ENCODE measurements around the gene MVK.

Gene MVK

DNA sequence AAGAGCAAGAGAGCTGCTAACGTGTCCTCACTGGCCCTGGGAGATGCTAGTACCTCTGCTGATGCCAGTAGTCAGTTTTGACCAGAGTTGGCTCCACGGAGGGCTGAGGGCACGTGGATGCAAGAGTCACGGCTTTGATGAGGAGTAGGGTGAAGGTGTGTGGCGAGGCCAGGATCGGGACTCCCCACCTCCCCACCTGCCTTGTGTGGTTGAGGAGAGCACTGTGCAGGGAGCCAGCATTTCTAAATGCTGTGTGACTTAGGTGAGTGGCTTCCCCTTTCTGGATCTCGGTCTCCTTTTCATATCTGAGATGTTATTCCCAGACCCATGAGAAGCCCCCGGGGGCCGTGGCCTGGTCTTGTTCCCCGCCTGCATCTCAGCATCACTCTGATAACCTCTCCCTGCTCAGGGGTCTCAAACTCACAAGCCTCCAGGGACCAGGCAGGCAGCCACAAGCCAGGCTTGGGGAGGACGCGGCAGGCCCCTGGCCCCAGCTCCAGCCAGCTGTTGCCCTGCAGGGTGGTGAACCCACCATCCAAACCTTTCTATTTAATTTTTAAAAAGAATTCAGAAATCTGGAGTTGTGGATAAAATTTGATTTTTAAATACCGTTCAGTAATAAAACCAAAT is 32.1 kb downstream of the MVK start:
- no peak for DNase-seq (ENCODE audit: low read depth in 4 of 4, low spot score in 1 of 4)

DNA sequence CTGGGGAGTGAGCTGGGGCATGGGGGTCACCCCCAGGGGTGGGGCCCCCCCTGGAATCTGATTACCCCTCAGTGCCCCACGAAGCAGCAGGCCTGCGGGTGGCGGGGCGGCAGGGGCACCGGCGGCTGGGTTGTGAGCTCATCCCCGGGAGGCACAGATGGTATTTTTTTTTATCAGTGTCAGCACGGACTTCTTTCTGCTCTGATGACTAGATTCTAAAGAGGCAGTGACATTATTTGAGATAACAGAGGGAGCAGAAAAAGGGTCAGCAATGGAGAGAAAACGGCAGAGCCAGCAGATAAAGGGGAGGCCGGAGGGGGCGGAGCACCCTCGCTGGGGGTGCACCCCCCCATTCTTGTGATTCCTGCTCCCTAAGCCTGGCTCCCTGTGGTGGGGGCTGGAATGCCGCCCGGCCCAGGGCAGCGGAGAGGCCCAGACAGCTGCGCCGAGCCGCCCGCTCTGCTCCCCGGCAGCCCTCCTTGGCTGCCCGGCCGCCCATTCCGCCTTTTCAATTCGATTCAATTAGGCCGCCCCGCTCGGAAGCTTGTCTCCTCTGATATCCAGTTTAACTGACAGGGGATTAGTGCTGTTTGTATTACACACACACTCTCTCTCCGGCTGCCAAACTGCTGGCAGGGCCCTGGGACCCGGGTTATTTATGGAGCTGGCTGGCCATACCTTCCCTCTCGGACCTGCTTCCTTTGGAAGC is 32.9 kb downstream of the MVK start:
- no peak for DNase-seq (ENCODE audit: low read depth in 4 of 4, low spot score in 1 of 4)

DNA sequence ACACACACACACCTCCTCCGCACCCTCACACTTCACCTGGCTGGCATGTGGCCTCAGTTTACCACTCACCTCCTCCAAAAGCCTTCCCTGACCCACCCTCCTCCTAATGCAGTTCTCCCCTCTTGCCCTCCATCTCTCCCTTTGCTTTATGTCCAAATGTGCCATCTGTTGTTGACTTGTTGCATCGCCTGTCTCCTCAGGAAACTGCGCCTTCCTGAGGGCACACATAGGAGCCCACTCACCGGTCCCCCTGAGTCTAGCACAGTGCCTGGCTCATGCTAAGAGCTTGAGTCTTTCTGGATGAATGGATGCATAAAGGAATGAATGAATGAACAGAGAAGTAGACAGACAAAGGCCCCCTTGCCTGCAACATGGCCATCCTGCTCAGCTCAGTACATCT is 34.0 kb downstream of the MVK start:
- no peak for DNase-seq (ENCODE audit: low read depth in 4 of 4, low spot score in 1 of 4)

DNA sequence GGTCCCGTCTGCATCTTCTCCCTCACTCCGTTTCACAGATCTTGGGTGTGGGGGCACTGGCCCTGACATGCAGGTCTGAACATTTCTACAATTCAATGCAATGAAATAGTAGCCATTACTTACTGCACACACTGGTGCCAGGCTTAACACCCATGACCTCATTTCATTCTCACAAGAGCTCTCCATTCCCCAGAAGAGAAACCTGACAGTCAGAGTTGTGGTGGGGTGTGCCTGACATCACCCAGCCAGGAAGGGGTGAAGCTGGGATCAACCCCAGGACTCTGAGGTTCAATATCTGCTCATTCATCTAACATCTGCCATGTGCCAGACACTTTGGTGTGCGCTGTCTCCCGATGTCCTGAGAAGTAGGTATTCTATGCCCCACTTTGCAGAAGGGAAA is 34.7 kb downstream of the MVK start:
- no peak for DNase-seq (ENCODE audit: low read depth in 4 of 4, low spot score in 1 of 4)

DNA sequence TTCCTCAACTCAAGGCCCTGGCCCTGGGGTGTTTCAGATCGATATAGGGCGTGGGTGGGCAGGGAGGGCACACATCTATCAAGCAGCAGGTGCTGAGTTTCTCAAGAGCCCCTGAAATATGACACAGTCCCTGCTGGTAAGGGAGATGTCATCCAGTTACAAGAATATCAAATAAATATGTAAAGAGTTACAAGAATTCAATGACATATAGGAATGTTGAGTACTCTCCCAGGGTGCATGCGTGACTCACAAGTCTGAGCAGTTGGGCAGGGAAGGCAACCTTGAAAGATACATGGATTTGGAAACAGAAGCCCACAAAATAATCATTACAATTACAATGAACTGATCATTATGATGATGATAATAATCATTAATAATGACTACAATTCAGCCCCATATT is 35.2 kb downstream of the MVK start:
- DNase-seq (ENCODE audit: low read depth in 4 of 4, low spot score in 1 of 4), result no peak

DNA sequence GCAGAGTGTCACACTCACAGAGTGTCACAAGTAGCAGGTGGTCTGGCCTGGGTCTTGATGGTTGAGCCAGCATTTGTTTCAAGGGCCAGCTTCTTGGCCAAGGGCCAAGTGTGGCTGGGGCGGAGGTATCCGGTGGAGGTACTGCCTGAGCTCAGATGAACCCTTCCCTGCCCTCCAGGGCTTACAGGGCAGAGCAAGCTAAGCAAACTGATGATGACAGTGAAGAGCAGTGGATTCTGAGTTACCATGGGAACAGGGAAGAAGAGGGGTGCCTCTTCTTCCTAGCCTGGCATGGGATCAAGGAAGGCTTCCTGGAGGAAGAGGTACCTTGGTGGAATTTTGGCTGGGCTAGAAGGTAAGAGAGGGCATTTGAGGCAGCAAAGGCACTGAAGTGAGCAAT is 35.7 kb downstream of the MVK start:
- no peak for DNase-seq (ENCODE audit: low read depth in 4 of 4, low spot score in 1 of 4)

DNA sequence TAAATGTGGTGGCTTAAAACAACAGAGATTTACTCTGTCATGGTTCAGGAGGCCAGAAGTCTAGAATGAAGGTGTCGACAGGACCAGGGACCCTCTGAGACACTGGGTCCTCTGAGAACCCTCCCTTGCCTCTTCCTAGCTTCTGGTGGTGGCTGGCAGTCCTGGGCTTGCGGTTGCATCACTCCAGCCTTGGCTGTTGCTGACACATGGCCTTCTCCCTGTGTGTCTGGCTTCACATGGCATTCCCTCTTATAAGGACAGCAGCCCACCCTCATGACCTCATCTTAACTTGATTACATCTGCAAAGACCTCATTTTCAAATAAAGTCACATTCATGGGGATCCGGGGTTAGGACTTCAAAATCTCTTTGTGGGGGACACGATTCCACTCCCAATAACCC is 36.9 kb downstream of the MVK start:
- no peak for DNase-seq (ENCODE audit: low read depth in 4 of 4, low spot score in 1 of 4)

DNA sequence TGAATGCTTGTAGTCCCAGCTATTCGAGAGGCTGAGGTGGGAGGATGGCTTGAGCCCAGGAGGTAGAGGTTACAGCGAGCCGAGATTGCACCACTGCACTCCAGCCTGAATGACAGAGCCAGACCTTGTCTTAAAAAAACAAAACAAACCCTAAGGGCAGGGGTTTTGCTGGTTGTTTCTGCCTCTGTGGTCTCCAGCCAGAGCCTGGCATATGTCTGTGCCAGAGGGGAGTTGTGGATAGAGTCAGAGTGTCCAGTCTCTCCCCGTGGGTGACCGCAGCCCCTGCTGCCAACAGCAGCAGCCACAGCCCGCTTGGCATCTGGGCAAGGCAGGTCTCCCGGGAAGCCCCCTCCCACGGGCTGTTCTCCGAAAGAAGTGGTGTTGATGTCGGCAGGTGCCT is 37.6 kb downstream of the MVK start:
- DNase-seq (ENCODE audit: low read depth in 4 of 4, low spot score in 1 of 4), result no peak

DNA sequence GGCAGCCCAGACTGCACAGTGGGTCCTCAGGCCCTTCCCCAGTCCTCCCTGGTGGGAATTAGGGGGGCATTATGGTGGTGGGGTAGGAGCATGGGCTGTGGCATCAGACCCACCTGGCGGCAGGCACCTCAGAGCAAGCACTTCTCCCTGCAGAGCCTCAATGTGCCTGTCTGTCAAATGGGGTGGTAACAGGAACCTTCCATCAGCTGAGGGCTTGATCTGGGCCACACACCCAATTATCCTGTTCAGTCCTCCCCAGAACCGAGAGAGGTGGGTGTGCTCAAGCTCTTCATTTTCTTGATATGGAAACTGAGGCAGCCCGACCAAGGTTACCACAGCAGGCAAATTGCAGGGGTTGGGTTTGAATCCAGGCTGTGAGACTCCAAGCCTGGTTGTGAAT is 38.4 kb downstream of the MVK start:
- DNase-seq (ENCODE audit: low read depth in 4 of 4, low spot score in 1 of 4), result no peak

DNA sequence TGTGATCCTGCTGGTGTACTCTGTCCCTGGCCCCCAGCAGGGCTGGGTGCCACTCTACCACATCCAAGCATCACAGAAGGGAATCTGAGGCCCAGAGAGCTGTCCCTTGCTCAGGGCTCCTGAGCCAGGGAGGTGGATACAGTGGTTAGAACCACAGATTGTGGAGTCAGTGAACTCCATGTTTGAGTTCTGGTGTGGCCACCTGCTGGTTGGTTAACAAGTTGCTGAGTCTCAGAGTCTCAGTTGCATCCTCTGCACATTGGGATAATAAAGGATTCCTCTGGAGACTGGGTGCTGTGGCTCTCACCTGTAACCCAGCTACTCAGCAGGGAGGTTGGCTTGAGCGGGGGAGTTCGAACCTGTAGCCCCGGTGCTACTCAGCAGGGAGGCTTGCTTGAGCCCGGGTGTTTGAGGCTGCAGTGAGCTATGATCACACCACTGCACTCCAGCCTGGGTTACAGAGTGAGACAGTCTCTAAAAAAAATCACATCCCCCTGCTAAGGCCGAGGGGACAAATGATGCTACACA is 39.4 kb downstream of the MVK start:
- no peak for DNase-seq (ENCODE audit: low read depth in 4 of 4, low spot score in 1 of 4)

DNA sequence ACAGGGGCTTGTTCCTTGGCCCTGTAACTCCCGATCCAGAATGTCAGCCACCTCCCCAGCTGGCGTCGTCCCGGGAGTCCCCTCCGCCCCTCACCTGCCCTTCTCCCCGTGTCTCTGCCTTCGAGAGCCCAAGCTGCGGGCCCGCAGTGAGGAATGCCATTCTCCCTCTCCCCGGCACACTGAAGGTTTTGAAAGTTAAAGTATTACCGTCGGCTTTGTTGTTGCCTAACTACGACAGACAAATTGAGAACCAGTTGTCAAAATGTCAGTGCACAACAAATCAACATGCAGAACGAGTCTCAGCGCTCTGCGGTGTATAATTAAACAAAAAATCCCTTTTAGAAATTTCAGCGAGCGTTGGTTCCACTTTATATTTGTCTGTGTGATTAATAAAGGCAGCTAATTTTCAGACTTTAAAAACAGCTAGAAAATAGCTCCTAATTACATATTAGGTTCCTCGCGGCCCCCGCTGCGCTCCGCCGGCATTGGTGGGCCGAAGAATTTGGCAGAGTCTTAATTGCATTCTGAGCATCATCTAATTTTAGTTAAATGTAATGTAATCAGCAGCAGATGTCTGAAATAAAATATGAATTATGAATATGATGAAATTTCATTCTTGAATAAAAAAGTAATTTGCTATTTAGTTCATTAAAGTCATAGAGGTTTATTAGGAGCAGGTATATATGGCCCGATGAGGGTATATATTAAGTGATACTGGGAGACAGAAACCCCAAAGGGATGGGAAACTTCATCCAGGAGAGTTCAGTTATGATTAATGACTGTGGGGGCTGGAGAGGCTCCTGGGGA is 40.3 kb downstream of the MVK start:
- no peak for DNase-seq (ENCODE audit: low read depth in 4 of 4, low spot score in 1 of 4)

DNA sequence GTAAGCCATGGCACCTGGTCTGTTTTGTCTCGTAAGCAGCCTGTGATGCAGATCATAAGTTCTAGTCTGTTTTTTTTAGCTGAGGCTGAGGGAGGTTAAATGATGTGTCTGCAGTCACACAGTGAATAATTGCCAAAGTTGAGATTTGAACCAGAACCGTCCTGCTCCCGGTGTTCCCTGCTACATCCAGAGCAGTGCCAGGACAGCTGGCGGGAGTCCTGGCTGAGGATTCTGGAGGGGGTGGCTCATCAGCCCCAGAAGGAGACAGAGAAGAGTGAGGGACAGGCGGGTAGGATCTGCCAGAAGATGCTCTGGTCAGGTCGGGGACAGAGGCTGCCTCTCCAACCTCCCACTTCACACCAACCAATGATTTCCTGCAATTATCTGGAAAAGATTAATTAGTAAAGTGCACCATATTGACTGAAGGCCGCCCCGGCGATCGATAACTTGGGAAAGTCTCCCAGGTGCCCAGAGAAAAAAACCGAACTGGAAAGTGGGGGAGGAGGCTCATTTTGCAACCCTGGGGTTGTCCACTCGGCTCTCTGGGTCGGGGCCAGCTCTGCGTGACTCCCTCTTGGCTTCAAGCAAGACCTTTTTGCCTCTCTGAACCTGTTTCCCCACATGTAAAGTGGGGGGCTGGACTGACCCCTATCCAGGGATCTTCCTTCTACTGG is 42.1 kb downstream of the MVK start:
- DNase-seq (ENCODE audit: low read depth in 4 of 4, low spot score in 1 of 4), result no peak

DNA sequence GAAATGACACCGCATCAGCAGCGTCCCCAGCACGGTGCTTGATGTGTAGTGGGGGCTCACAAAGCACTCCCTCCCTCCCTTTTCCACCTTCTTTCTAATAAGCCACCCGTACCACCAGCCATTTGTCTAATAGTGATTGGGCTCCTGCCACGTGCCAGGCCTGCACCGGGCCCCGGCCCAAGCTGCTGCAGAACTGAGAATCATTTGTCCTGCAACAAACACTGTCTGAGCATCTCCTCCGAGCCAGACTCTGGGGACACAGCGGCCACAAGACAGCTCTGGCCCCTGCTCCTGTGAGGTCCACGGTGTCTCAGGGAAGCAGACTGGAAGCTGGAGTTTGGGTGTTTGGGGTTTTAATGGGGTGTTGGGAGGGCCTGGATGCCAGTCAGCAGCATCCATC is 43.9 kb downstream of the MVK start:
- no peak for DNase-seq (ENCODE audit: low read depth in 4 of 4, low spot score in 1 of 4)

DNA sequence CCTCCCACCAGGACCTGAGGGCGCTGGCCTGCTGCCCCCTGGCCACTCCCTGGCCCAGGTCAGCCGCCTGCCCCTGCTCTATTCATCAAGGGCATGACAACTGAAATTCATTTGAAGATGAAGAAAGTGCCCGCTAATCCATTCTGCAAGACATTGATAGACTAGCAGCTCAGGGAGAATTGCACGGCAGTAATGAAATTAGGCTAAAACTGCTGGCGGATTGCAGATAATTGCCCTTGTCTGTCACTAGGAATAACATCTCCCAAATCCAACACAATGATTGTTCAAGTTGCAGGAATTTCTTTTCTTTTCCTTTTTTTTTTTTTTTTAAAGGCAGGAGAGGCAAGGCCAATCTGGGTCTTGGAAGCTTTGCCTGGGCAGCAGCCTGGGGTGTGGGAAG is 44.5 kb downstream of the MVK start:
- no peak for DNase-seq (ENCODE audit: low read depth in 4 of 4, low spot score in 1 of 4)

DNA sequence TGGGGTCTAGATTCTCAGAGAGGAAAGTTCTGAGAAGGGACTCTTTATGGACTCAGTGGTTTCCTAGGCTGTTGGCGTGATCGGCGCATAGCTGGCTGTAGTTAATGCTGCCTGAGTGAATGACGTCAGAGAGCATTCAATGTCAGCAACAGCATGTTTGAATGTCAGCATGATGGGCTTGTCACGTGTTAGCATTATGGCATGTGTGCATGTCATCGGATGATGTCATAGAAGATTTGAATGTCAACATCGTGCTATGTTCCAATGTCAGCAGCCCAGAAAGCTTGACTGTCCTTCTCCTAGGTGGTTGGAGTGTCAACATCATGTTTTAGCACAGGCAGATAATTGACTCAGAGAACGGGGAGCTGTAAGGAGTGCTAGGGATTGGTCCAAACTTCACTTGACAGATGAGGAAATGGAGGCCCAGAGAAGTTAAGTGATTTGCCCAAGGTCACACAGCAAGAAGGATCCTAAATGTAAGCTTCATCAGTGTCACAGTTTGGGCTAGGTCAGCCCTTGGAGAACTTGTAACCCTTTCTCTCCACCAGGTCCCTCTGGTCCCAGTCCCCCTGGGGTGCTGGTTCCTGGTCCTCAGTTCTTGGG is 45.5 kb downstream of the MVK start:
- no peak for DNase-seq (ENCODE audit: low read depth in 4 of 4, low spot score in 1 of 4)

DNA sequence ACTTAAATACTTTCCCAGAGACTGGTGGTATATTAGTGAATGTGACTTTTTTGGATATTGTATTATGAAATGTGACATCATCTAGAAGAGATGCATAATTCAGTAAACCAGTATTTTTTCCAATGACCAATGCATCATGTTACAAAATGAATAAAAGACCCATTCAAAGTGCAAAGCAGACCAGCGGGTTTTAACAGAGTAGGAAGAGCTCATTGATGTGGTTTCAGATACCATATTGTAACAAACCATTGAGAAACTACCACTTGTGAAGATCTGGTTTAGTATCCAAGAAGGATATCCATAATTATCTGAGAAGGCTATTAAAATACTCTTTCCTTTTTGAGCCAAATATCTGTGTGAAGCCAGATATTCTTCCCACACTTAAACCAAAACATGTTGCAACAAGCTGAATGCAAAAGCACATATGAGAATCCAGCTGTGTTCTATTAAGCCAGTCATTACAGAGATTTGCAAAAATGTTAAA is 47.7 kb downstream of the MVK start:
- DNase-seq (ENCODE audit: low read depth in 4 of 4, low spot score in 1 of 4), result no peak

DNA sequence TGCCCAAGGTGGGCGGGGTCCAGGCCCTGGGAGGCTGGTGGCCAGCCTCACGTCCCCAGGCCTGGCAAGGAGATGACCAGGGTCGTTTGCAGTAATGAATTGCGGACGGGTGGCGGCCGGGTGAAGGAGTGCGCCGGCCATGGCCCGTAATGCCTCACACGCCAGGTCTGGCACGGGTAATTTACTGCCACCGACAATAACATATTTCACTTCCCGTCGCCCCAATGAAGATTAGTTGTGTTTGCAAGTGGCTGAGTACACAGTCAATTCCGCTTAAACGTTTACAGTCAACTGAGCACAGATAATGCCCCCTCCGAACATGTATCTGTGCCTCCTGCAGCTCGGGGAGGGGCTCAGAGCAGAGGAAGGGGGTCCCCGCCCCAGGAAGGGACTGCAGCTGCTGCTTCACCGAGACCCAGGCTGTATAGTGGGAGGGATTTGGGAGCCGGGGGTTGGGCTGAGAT is 48.3 kb downstream of the MVK start:
- no peak for DNase-seq (ENCODE audit: low read depth in 4 of 4, low spot score in 1 of 4)

DNA sequence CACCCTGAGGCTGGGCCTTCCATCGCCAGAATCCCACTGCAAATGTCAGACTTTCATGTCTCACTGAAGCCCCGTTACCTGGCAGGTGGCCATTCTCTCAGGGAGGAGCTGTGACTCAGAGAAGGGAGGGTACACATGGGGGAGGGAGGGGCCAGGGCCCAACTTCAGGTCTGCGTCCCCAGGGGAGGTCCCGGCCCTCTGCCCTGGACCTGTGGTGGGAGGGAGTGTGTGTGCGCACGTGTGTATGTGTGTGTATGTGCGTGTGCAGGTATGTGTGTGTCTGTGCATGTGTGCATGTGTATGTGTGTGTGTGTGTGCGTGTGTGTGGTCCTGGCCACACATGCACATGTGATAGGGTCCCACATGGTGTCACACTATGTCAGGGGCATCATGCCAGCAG is 50.9 kb downstream of the MVK start:
- DNase-seq (ENCODE audit: low read depth in 4 of 4, low spot score in 1 of 4), result no peak

DNA sequence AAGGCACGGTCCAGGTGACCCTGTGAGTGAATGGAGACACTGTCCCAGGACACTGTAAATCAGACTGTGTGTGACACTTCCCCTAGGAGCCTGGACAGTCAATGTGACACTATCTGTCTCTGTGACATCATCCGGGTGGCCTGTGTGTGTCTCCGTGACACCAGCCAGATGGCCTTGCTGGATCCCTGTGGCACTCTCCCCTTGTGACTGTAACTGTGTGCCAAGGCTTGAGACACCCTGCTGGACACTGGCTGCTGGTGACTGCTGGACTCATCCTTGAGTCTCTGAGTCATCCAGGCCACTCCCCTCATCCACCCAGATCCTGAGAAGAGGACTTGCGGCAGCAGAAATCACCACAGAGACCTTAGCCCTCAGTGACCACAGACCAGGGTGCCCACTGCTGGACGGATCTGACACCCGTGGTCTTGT is 51.6 kb downstream of the MVK start:
- no peak for DNase-seq (ENCODE audit: low read depth in 4 of 4, low spot score in 1 of 4)

DNA sequence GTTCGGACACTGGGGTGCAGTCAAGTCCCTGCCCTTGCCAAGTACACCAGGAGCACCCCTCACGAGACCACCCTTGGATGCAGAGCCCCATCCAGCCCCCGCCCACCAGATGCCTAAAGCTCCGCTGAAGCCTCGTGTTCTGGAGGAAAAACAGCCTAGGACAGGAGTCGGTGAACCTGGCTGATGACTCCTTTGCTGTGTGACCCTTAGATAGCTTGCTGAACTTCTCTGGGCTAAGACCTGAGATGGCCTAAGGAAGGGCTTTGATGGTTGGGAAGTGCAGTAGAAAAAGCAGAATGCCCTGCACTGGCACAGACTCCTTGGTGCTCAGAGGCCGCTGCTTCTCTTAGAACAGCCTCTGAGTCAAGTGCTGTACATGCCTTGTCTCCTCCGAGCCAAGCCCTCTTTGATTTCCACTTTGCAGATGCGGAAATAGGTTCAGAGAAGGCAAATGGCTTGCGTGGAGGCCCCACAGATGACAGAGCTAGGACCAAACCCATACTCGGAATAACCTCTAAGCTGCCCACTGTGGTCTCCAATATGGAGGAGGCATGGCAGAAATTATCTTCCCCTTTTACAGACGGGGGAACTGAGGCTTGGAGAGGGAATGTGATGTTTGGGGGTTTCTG is 52.3 kb downstream of the MVK start:
- DNase-seq (ENCODE audit: low read depth in 4 of 4, low spot score in 1 of 4), result no peak
